Esophagus squamous epithelium (tissue), 5 donors: ENCODE measurements around the gene RBMS3. TPM values are rescaled to one million over a fixed set of nuclear protein-coding genes. Genes with fewer than 3 reads are reported as not detected.

Experiments
- DNase-seq: peaks from one replicate; lab custom pipeline; 2025; lab: John Stamatoyannopoulos, UW
- H3K27ac ChIP-seq, 4 donors: fragments of 200-600 bp; sonication (generic); one replicate each; pipeline ENCODE4 v1.5.1; 2016 to 2019; ENCODE audit warnings: mild to moderate bottlenecking in 1 of 4
- H3K27me3 ChIP-seq, 4 donors: fragments of 200-600 bp; sonication (generic); 1 replicate in 3 of 4; 2 replicates in 1 of 4; pipeline versions ENCODE4 v1.5.1 to v1.6.0; 2017 to 2021; ENCODE audit warnings: antibody characterized with exemption in 1 of 4
- H3K36me3 ChIP-seq, 3 donors: fragments of 200-600 bp; sonication (generic); one replicate each; pipeline ENCODE4 v1.5.1; 2016 to 2019
- H3K4me1 ChIP-seq, 3 donors: fragments of 200-600 bp; sonication (generic); one replicate each; pipeline ENCODE4 v1.5.1; 2017 to 2019
- H3K4me3 ChIP-seq, 4 donors: fragments of 200-600 bp; sonication (generic); 1 replicate in 3 of 4; 2 replicates in 1 of 4; pipeline ENCODE4 v1.5.1; 2016 to 2019; ENCODE audit warnings: mild to moderate bottlenecking in 2 of 4, moderate library complexity in 1 of 4
- H3K9me3 ChIP-seq, 3 donors: fragments of 200-600 bp; sonication (generic); one replicate each; pipeline ENCODE4 v1.5.1; 2016 to 2019
- POLR2A ChIP-seq, 4 donors: fragments of 450-650 bp; IDR thresholded peaks; one replicate each; pipeline ENCODE4 v1.6.1; 2017; ENCODE audit warnings: antibody characterized with exemption in 4 of 4, mild to moderate bottlenecking in 4 of 4, moderate library complexity in 3 of 4
- WGBS, 2 donors: methylation state at CpG; one replicate each; pipeline ENCODE4 v1.1.5; 2018; 5-methylcytosine and 5-hydroxymethylcytosine counted together
- intact Hi-C: fragments of 100-400 bp; cut with DNase I; formaldehyde crosslinking; loops from one replicate; pipeline ENCODE4 v1.15.0; 2022
- total RNA-seq, 4 donors: library from RNA; depleted of rRNA; stranded (reverse); fragments of >200 nt; gene quantifications; one replicate each; pipeline ENCODE4 v1.1.0, GENCODE V29; 2016
- TF ChIP-seq, protein P1 (sequence below), 6 experiments: fragments of 450-650 bp in 4 of 6; fragments of 200-600 bp in 2 of 6; sonication (generic) in 2 of 6; IDR thresholded peaks; one replicate each; pipeline ENCODE4 v1.5.1; 2016 to 2019; ENCODE audit warnings: antibody characterized with exemption in 6 of 6, mild to moderate bottlenecking in 4 of 6, moderate library complexity in 4 of 6
- donor health status: DM: yes; HTN: yes; CAD: no.

Gene RBMS3
- total RNA-seq, 4 donors from 2014 or later: 0.57 to 35.7 (median 6.1) TPM

- intact Hi-C loops: no loop called here
- Histone ChIP-seq H3K27ac (no peak overlapping the region), H3K4me1 (peaks cover 0 to 10% (median 9%) of the 10 kb centered on the region in 3 donors), H3K9me3 (no peaks in the 10 kb centered on the region), H3K36me3 (no peaks in the 10 kb centered on the region), H3K4me3 (no peak overlapping the region), H3K27me3 (no peaks in the 10 kb centered on the region)
- no peak for DNase-seq
- WGBS, 2 donors: 27 to 29% methylated on average over 3 of the region's 3 CpGs
- TF ChIP-seq POLR2A (IDR thresholded peaks at IDR 0.05): no peak
Measured at GRCh38 chr3:29410660-29411405, 130.0 kb downstream of the RBMS3 start.

- no peak for TF ChIP-seq POLR2A (IDR thresholded peaks at IDR 0.05)
- TF ChIP-seq, protein P1, sequence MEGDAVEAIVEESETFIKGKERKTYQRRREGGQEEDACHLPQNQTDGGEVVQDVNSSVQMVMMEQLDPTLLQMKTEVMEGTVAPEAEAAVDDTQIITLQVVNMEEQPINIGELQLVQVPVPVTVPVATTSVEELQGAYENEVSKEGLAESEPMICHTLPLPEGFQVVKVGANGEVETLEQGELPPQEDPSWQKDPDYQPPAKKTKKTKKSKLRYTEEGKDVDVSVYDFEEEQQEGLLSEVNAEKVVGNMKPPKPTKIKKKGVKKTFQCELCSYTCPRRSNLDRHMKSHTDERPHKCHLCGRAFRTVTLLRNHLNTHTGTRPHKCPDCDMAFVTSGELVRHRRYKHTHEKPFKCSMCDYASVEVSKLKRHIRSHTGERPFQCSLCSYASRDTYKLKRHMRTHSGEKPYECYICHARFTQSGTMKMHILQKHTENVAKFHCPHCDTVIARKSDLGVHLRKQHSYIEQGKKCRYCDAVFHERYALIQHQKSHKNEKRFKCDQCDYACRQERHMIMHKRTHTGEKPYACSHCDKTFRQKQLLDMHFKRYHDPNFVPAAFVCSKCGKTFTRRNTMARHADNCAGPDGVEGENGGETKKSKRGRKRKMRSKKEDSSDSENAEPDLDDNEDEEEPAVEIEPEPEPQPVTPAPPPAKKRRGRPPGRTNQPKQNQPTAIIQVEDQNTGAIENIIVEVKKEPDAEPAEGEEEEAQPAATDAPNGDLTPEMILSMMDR (IDR thresholded peaks at IDR 0.05): no peak
- Histone ChIP-seq H3K4me1 (peaks cover 0 to 9% (median 7%) of the 10 kb centered on the region in 3 donors), H3K27ac (no peak overlapping the region), H3K27me3 (no peaks in the 10 kb centered on the region), H3K4me3 (no peak overlapping the region), H3K36me3 (no peaks in the 10 kb centered on the region), H3K9me3 (no peaks in the 10 kb centered on the region)
- intact Hi-C loops: no loop called here
- WGBS, 2 donors: 0 to 47% methylated on average over 1 of the region's 1 CpG
- no peak for DNase-seq
Measured at GRCh38 chr3:29412110-29412509, 131.2 kb downstream of the RBMS3 start.

- DNase-seq: no peak
Measured at GRCh38 chr3:29414468-29415224, 133.8 kb downstream of the RBMS3 start.

GRCh38 chr3:29415482-29416223 lies 134.8 kb downstream of the RBMS3 start:
- WGBS, 2 donors: 48 to 57% methylated on average over 3 of the region's 3 CpGs
- no peaks in the 10 kb centered on the region for H3K36me3 ChIP-seq
- intact Hi-C loops: no loop called here
- H3K4me1 ChIP-seq: peaks cover 0 to 2% (median 0%) of the 10 kb centered on the region in 3 donors
- no peak for DNase-seq
- no peaks in the 10 kb centered on the region for H3K27me3 ChIP-seq
- H3K4me3 ChIP-seq: no peak overlapping the region
- no peak overlapping the region for H3K27ac ChIP-seq
- H3K9me3 ChIP-seq: no peaks in the 10 kb centered on the region
- TF ChIP-seq, protein P1 (IDR thresholded peaks at IDR 0.05): no peak
- TF ChIP-seq POLR2A (IDR thresholded peaks at IDR 0.05): no peak

More at GRCh38 chr3:29414468-29415224, 133.8 kb downstream of the RBMS3 start:
- Histone ChIP-seq H3K27me3 (no peaks in the 10 kb centered on the region), H3K9me3 (no peaks in the 10 kb centered on the region), H3K27ac (no peak overlapping the region), H3K4me1 (peaks cover 0 to 9% (median 7%) of the 10 kb centered on the region in 3 donors), H3K4me3 (no peak overlapping the region), H3K36me3 (no peaks in the 10 kb centered on the region)
- WGBS, 2 donors: 63 to 80% methylated on average over 11 of the region's 11 CpGs
- intact Hi-C loops: no loop called here
- no peak for TF ChIP-seq POLR2A (IDR thresholded peaks at IDR 0.05)
- TF ChIP-seq, protein P1 (IDR thresholded peaks at IDR 0.05): no peak

DNA sequence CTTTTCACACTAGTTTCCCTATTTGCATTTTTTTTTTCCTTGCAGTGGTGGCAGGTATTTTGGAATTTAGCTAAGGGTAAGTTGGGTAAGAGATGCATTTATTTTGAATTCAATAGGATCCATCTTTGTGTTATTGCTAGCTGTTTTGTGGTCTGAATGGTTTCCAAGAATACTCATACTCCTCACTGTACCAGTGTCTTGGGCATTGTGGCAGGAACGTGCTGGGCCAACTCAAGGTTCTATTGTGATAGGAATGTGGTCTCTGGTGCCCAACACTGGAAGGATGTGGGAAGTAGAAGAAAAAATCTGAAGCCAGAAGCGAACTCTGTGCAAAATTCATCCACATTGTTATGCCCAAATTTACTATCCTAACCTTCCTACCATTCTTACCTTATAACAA lies 135.6 kb downstream of the RBMS3 start:
- intact Hi-C loops: no loop called here
- H3K9me3 ChIP-seq: no peaks in the 10 kb centered on the region

More for the DNA sequence above, 135.6 kb downstream of the RBMS3 start:
- Histone ChIP-seq H3K36me3 (no peaks in the 10 kb centered on the region), H3K4me3 (no peak overlapping the region), H3K4me1 (no peaks in the 10 kb centered on the region), H3K27ac (no peak overlapping the region), H3K27me3 (no peaks in the 10 kb centered on the region)
- WGBS, 2 donors: 70 to 75% methylated on average over 2 of the region's 2 CpGs
- DNase-seq: no peak
- TF ChIP-seq, protein P1 (IDR thresholded peaks at IDR 0.05): no peak
- no peak for TF ChIP-seq POLR2A (IDR thresholded peaks at IDR 0.05)
